Endothelial cell of umbilical vein (primary cell): ENCODE measurements around the gene EVI5. TPM values are rescaled to one million over a fixed set of nuclear protein-coding genes. Genes with fewer than 3 reads are reported as not detected.

ENCODE experiments used
- BruUV-seq: library from RNA; stranded (reverse); fragments of 400-500 nt; replicated peaks from 2 replicates; lab custom pipeline; 2021; lab: Mats Ljungman, UMichigan
- CTCF ChIA-PET: fragments of 300-600, 350-600 bp; sonication (Branson Sonifier 250); formaldehyde crosslinking; loops from one replicate; lab custom pipeline; 2021; ENCODE audit warnings: antibody characterized with exemption, inconsistent platforms; lab: Charles Lee
- POLR2A ChIA-PET: fragments of 300-600, 350-600 bp; sonication (Branson Sonifier 250); formaldehyde crosslinking; loops from one replicate; lab custom pipeline; 2021; ENCODE audit warnings: antibody characterized with exemption, inconsistent platforms; lab: Charles Lee
- DNase-seq: peaks from one replicate; pipeline ENCODE4 v3.0.0-alpha.2; 2011; ENCODE audit warnings: low read depth, low spot score
- FAIRE-seq: peaks from 2 replicates; lab custom pipeline; 2011; peaks lifted over from hg19 to GRCh38; lab: Jason Lieb, UNC
- H2AFZ ChIP-seq: 2 replicates; pipeline ENCODE4 v1.6.0; 2012; ENCODE audit warnings: low read depth, low read length, control low read depth, inconsistent platforms
- H3K27ac ChIP-seq: 2 replicates; pipeline ENCODE4 v1.5.1; 2011; ENCODE audit warnings: low read depth, mild to moderate bottlenecking, control low read depth, low read length, moderate library complexity; ENCODE audit not compliant: insufficient read depth
- H3K27me3 ChIP-seq, 2 experiments: 2 replicates each; pipeline versions ENCODE4 v1.6.0 to v1.6.1; 2011; ENCODE audit warnings: low read length in 2 of 2, mixed read lengths in 1 of 2; ENCODE audit not compliant: control insufficient read depth in 2 of 2, insufficient read depth in 2 of 2
- H3K36me3 ChIP-seq, 2 experiments: 2 replicates in 1 of 2; 3 replicates in 1 of 2; pipeline ENCODE4 v1.5.1; 2011; ENCODE audit warnings: low read length in 2 of 2, mild to moderate bottlenecking in 1 of 2, moderate library complexity in 1 of 2; ENCODE audit not compliant: control insufficient read depth in 2 of 2, insufficient read depth in 2 of 2; ENCODE audit errors: extremely low read depth in 1 of 2
- H3K4me1 ChIP-seq: 3 replicates; pipeline ENCODE4 v1.5.1; 2011; ENCODE audit warnings: mild to moderate bottlenecking, low read length; ENCODE audit not compliant: control insufficient read depth, insufficient read depth; ENCODE audit errors: extremely low read depth
- H3K4me2 ChIP-seq: 2 replicates; pipeline ENCODE4 v1.6.1; 2011; ENCODE audit warnings: low read length, control low read depth, mixed read lengths; ENCODE audit not compliant: insufficient read depth
- H3K4me3 ChIP-seq, 3 experiments: fragments of 200-600 bp in 1 of 3; sonication (generic), shearing (Covaris generic) in 1 of 3; replicated peaks in 1 of 3; 2 replicates each; pipeline ENCODE4 v1.5.1; 2011 to 2016; ENCODE audit warnings: control low read depth in 3 of 3, low read length in 3 of 3, mild to moderate bottlenecking in 2 of 3, inconsistent platforms in 1 of 3, low read depth in 1 of 3, moderate library complexity in 1 of 3; ENCODE audit not compliant: insufficient read depth in 1 of 3
- H3K79me2 ChIP-seq: 2 replicates; pipeline ENCODE4 v1.6.0; 2012; ENCODE audit warnings: low read length, inconsistent platforms; ENCODE audit not compliant: control insufficient read depth, insufficient read depth
- H3K9ac ChIP-seq: replicated peaks from 2 replicates; pipeline ENCODE3; 2011; ENCODE audit warnings: low read length, control low read depth; ENCODE audit not compliant: insufficient read depth; ENCODE audit errors: extremely low read depth
- H3K9me1 ChIP-seq: replicated peaks from 3 replicates; pipeline ENCODE4 v1.6.0; 2011; ENCODE audit warnings: mild to moderate bottlenecking, low read length; ENCODE audit not compliant: control insufficient read depth, insufficient read depth; ENCODE audit errors: extremely low read depth
- H3K9me3 ChIP-seq: replicated peaks from 2 replicates; pipeline ENCODE4 v1.5.1; 2012; ENCODE audit warnings: low read length, inconsistent platforms; ENCODE audit not compliant: control insufficient read depth, insufficient read depth
- H4K20me1 ChIP-seq: replicated peaks from 2 replicates; pipeline ENCODE3; 2011; ENCODE audit warnings: mild to moderate bottlenecking, low read length; ENCODE audit not compliant: control insufficient read depth, insufficient read depth; ENCODE audit errors: extremely low read depth
- CTCF ChIP-seq, 2 donors: IDR thresholded peaks; 1 replicate in 1 of 2; 2 replicates in 1 of 2; pipeline ENCODE4 v1.5.1; 2011; ENCODE audit warnings: low read length in 2 of 2, mild to moderate bottlenecking in 2 of 2, moderate library complexity in 2 of 2, control low read depth in 1 of 2, inconsistent platforms in 1 of 2, low read depth in 1 of 2; ENCODE audit not compliant: insufficient read depth in 1 of 2; ENCODE audit errors: extremely low read depth in 1 of 2
- EZH2 ChIP-seq: IDR thresholded peaks from 2 replicates; pipeline ENCODE4 v1.6.1; 2012; ENCODE audit warnings: borderline replicate concordance, low read depth, mild to moderate bottlenecking, moderate library complexity, low read length, inconsistent platforms; ENCODE audit not compliant: severe bottlenecking
- FOS ChIP-seq: IDR thresholded peaks from 2 replicates; pipeline ENCODE4 v1.6.1; 2011; ENCODE audit warnings: mild to moderate bottlenecking, low read length, moderate library complexity, borderline replicate concordance; ENCODE audit not compliant: insufficient read depth
- GATA2 ChIP-seq: IDR thresholded peaks from 2 replicates; pipeline ENCODE4 v1.7.0; 2011; ENCODE audit warnings: low read depth, mild to moderate bottlenecking, moderate library complexity, mixed read lengths, low read length; ENCODE audit not compliant: insufficient read length, insufficient read depth
- JUN ChIP-seq: IDR thresholded peaks from 2 replicates; pipeline ENCODE4 v1.6.1; 2011; ENCODE audit warnings: borderline replicate concordance, low read depth; ENCODE audit not compliant: insufficient read length, insufficient read depth
- MYC ChIP-seq: IDR thresholded peaks from one replicate; pipeline ENCODE4 v1.6.1; 2011; ENCODE audit warnings: mild to moderate bottlenecking, low read depth, low read length
- POLR2A ChIP-seq: IDR thresholded peaks from 2 replicates; pipeline ENCODE4 v1.6.1; 2012; ENCODE audit warnings: low read depth, mild to moderate bottlenecking, control low read depth, low read length
- POLR2AphosphoS5 ChIP-seq: IDR thresholded peaks from 2 replicates; pipeline ENCODE4 v1.6.1; 2012; ENCODE audit warnings: low read depth, mild to moderate bottlenecking, control low read depth, low read length, moderate library complexity; ENCODE audit not compliant: insufficient read depth
- dilution Hi-C: fragments of 300-500 bp; cut with MboI; formaldehyde crosslinking; loops from one replicate; pipeline ENCODE4 v1.15.0; 2019; ENCODE audit warnings: low sequenced_read_pairs; ENCODE audit not compliant: extremely low pct_ligation_motif_present
- intact Hi-C: fragments of 100-400 bp; cut with micrococcal nuclease; formaldehyde crosslinking; loops from one replicate; pipeline ENCODE4 v1.10.0; 2022
- polyA plus RNA-seq, 4 experiments: library from polyadenylated mRNA; depleted of rRNA in 3 of 4; stranded (reverse) in 3 of 4; unstranded in 1 of 4; fragments of >200 nt; gene quantifications; 2 replicates each; pipeline versions ENCODE4 v1.2.1 to v1.2.3, GENCODE V29; 2011 to 2012; ENCODE audit warnings: missing spikeins in 1 of 4
- total RNA-seq: library from RNA; stranded (reverse); gene quantifications from 2 replicates; pipeline ENCODE4 v1.2.3, GENCODE V29; 2021
- TF ChIP-seq, protein P1 (sequence below): IDR thresholded peaks from 2 replicates; pipeline ENCODE4 v1.6.1; 2011; ENCODE audit not compliant: insufficient read depth, insufficient read length

The EVI5 gene
- total and polyA plus RNA-seq, 2 donors (not counting 3 experiments of a cell fraction or from before 2014, with no cell fraction given), result 5.0 to 26.2 TPM

DNA sequence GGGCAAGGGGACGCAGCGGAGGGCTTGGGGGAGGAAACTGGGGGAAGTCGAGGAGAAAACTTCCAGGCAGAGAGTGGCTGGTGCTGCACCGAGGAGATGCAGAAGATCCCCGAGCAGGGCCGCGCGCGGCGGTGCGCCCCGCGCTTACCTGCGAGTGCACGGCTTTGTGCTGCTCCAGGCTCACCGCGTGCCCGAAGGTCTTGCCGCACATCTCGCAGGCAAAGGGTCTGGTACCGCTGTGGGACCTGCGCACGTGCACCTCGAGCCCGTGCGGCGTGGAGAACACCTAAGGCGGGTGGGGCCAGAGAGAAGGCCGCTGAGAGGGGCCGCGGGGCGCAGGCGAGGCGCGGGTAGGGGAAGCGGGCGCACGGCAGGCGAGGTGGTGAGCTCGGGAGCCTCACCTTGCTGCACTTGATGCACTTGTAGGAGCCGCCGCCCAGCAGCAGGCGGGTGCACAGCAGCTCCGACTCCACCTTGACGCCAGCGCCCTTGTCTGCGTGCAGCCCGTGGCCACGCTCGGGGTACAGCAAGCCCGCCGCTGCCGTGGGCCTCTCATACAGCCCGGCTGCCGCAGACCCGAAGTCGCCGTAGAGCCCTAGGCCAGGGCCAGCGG is 304.6 kb downstream of the EVI5 start:
- Histone ChIP-seq H3K27me3 (peaks cover 74 to 83% of the 10 kb centered on the region in 2 experiments), H3K9ac (no peak overlapping the region), H3K9me3 (no peaks in the 10 kb centered on the region), H3K27ac (no peak overlapping the region), H3K4me3 (no peak overlapping the region), H3K9me1 (no peaks in the 10 kb centered on the region), H2AFZ (no peak overlapping the region), H3K4me2 (no peak overlapping the region), H3K79me2 (no peaks in the 10 kb centered on the region), H4K20me1 (no peaks in the 10 kb centered on the region), H3K36me3 (no peaks in the 10 kb centered on the region), H3K4me1 (peaks cover 46% of the 10 kb centered on the region)
- dilution Hi-C loops (no loop called here), intact Hi-C loops (loop anchor here (5.0 kb wide), 3 partner anchors 163 to 337 kb away; partner anchors contain the start of genes GLMN and RPAP2)
- CTCF ChIA-PET, result interaction anchor here (0.8 to 2.5 kb wide), 2 partner anchors 170 kb away, joined by 4 to 11 read pairs; no protein-coding TSS in a partner anchor
- no peak for DNase-seq
- TF ChIP-seq MYC (no peak), POLR2AphosphoS5 (no peak), JUN (no peak), FOS (no peak), EZH2 (no peak), GATA2 (no peak), CTCF (IDR thresholded peaks at IDR 0.05; ENCODE audit: extremely low read depth in 1 of 2, insufficient read depth in 1 of 2, low read depth in 1 of 2, low read length in 2 of 2) (no peak), POLR2A (no peak)
- TF ChIP-seq, protein P1, sequence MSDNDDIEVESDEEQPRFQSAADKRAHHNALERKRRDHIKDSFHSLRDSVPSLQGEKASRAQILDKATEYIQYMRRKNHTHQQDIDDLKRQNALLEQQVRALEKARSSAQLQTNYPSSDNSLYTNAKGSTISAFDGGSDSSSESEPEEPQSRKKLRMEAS, result no peak
- BruUV-seq, result no TSS peak
- POLR2A ChIA-PET, result no interaction called here
- no peak for FAIRE-seq
